Non-pigmented ciliary epithelial cell (primary cell): Measurements from ENCODE around the gene RPL18A.
"Not testable (repeated sequence)": the region's sequence is repeated elsewhere in the genome, so short reads cannot be mapped to it uniquely, and the experiment has no call there.

Experiments used
- DNase-seq: peaks from one replicate; pipeline ENCODE4 v3.0.0-alpha.2; 2010; ENCODE audit warnings: low read depth

Gene RPL18A

GRCh38 chr19:17866964-17867486 is 7.3 kb downstream of the RPL18A start:
- DNase-seq, result no peak

DNA sequence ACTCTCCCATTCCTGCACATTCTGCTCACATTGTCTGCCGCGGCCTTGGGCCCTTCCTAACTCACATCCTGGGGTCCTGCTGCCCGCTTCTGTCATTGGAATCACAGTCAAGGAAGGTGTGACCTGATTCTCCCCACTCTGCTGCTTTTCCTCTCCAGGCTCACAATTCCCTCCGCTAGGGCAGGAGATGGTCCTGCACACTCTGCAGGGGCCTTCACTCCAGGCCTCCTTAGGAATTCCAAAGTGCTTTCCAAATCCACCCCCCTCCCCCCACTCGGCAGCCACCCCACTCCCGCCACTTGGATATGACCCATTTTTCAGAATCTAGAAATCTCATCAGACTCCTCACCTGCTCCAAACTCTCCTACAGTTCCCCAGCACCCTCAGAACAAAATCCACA is 9.0 kb downstream of the RPL18A start:
- no peak for DNase-seq

DNA sequence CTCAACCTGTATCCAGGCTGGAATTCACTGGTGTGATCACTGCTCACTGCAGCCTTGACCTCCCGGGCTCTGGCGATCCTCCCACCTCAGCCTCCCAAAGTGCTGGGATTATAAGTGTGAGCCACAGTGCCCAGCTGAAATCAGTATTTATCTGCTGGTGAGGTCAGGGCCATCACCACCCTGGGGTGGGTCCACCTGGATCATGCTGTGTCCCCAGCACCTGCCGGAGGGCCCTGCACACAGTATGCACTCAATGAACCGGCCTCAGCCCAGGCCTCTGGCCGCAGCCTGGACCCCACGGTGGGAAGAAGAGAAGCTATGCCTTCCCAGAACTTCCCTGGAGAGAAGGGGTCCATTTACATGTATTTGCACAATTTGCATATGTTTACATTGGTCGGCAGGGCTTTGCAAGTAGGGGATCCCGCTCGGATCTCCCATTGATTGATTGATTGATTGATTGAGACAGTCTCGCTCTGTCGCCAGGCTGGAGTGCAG is 9.5 kb downstream of the RPL18A start:
- DNase-seq, result no peak

- DNase-seq, result no peak
Measured at GRCh38 chr19:17871032-17871877, 11.5 kb downstream of the RPL18A start.

GRCh38 chr19:17871878-17872250 is 12.2 kb downstream of the RPL18A start, which contains the start of gene SLC5A5:
TSS of gene SLC5A5 (plus strand) at chr19:17871945. CDS start at chr19:17872320, 375 bp downstream.
- no peak for DNase-seq

- DNase-seq, result no peak
Measured at GRCh38 chr19:17872251-17873001, 12.7 kb downstream of the RPL18A start.

GRCh38 chr19:17873786-17874757 is 14.4 kb downstream of the RPL18A start:
- DNase-seq, result no peak

DNA sequence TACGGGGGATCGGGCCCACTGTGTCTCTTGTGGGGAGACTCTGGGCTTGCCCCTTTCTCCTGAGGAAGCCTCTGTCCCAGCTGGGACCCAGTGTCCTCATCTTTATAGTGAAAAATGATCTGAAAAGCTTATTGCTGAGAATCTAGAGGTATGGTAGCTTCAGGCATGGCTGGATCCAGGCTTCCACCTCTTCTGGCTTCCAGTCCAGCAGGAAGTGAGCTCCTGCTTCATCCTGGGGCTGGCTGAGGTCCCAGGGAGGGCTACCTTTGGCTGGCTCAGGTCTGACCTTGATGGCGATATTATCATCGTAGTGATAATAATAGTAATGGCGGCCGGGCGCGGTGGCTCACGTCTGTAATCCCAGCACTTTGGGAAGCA is 15.0 kb downstream of the RPL18A start:
- no peak for DNase-seq

DNA sequence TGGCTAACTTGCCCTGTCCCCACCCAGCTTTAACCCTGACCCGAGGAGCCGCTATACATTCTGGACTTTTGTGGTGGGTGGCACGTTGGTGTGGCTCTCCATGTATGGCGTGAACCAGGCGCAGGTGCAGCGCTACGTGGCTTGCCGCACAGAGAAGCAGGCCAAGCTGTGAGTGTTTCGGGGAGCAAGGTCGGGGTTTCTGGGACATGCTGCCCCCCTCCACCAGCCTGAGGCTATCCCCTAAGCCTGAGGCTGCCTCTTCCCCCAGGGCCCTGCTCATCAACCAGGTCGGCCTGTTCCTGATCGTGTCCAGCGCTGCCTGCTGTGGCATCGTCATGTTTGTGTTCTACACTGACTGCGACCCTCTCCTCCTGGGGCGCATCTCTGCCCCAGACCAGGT is 18.0 kb downstream of the RPL18A start:
- no peak for DNase-seq

GRCh38 chr19:17879466-17879865 is 19.8 kb downstream of the RPL18A start:
- DNase-seq, result no peak

DNA sequence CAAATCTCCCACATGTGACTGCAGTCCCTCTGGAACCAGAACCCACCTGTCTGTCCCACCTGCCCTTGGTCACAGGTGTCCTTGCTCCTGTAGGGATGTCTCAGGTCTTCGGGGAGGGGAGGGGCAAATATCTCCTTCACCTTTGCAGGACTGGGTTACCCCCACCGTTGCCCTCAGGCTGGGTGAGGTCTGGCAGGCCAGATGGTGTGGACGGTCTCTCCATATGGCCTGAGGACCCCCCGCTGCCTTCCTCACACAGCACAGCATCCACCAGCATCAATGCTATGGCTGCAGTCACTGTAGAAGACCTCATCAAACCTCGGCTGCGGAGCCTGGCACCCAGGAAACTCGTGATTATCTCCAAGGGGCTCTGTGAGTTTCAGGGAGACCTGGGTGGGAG is 22.0 kb downstream of the RPL18A start:
- DNase-seq, result no peak

DNA sequence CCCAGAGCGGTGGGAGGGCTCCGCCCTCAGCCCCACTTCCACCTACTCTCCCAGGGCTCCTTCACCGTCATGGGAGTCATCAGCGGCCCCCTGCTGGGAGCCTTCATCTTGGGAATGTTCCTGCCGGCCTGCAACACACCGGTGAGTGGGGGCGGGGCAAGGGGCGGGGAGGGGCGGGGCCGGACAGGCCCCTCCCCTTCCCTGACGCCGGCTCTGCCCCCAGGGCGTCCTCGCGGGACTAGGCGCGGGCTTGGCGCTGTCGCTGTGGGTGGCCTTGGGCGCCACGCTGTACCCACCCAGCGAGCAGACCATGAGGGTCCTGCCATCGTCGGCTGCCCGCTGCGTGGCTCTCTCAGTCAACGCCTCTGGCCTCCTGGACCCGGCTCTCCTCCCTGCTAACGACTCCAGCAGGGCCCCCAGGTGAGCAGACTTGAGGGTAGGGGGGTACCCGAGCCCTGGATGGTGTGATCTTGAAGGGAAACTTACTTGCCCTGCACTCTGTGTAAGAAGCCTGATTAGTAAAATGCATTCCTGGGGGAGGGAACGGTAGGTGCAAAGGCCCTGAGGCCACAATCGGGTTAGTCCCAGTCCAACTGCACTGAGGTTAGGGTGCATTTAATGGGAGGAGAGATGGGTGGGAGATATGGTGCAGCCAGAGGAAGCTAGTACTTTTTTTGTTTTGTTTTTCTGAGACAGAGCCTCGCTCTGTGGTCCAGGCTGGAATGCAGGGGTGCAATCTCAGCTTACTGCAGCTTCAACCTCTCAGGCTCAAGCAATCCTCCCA is 24.1 kb downstream of the RPL18A start:
- DNase-seq, result no peak

DNA sequence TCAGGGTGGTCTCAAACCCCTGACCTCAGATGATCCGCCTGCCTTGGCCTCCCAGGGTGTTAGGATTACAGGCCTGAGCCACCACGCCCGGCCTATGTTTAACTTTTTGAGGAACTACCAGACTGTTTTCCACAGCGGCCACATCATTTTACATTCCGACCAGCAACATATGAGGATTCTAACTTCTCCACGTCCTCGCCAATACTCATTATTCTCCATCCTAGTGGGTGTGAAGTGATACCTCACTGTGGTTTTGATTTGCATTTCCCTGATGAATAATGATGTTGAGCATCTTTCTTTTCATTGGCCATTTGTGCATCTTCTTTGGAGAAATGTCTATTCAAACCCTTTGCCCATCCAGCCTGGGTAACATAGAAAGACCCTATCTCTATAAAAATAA is 26.8 kb downstream of the RPL18A start:
- DNase-seq, result no peak

DNA sequence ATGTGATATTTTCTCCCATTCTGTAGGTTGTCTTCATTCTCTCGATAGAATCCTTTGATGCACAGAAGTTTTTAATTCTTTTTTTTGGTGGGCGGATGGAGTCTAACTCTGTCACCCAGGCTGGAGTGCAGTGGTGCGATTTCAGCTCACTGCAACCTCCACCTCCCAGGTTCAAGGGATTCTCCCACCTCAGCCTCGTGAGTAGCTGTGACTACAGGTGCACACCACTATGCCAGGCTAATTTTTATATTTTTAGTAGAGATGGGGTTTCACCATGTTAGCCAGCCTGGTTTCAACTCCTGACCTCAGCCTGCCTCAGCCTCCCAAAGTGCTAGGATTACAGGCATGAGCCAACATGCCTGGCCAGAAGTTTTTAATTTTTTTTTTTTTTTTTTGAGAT is 27.5 kb downstream of the RPL18A start:
- not testable (repeated sequence) for DNase-seq

GRCh38 chr19:17888260-17888659 is 28.6 kb downstream of the RPL18A start:
- no peak for DNase-seq

GRCh38 chr19:17889609-17890214 is 30.0 kb downstream of the RPL18A start:
- DNase-seq, result no peak

DNA sequence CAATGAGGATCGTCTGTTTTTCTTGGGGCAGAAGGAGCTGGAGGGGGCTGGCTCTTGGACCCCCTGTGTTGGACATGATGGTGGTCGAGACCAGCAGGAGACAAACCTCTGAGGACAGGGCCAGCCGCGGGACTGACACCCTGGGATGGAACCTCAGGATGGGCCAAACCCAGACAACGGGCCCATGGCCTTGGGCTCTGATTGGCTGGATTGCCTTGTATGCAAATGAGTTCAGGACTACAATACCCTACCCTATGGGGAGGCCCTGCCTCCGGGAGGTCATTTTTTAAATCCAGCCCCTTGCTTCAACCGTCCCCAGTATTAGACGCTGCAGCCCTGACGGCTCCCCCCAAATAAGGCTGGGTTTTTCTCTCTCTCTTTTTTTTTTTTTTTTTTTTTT is 34.1 kb downstream of the RPL18A start:
- DNase-seq, result no peak

- peak; percentile 11 for DNase-seq
Measured at GRCh38 chr19:17902701-17903100, 43.0 kb downstream of the RPL18A start.

GRCh38 chr19:17908244-17908643 is 48.5 kb downstream of the RPL18A start:
- DNase-seq, result no peak

DNA sequence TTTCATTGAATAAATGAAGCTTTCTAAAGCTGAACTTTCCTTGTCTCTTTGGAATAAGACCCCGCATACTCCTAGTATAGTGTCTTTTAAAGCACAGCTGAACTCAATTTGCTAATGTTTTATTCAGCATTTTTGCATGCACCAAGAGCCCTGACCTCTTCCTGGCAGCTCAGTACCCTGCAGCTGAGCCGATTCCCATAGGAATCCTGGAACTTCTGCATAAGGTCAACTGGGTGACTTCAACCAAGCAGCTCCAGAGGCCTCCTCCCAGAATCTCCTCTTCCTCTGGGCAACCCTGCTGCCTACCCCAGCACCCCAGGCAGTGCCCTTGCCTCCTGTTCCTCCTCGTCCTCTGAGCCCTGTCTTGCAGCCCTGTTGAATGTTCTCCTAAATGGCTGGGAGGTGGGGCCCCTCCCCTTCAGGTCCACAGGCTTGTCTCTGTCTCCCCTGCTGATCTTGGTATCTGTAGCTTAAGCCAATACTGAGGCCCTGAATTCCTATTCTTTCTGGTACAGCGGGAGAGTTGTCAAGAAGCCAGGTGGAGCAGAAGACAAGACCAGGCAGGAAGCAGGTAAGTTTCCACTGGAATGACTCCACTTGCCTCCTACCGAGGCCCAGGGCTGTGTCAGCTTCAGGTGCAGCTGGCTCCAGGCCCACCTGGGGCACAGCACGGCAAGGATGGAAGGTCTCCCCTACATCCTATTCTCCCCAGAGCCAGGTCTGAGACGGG is 49.5 kb downstream of the RPL18A start:
- DNase-seq, result no peak
